OCI-LY3 (cell line): ENCODE results near the gene MCC.

Experiments used
- H2AFZ ChIP-seq: fragments of 200-600, 300-600 bp; shearing (Covaris generic); 2 replicates; pipeline ENCODE4 v1.6.0; 2014; ENCODE audit warnings: antibody characterized with exemption, low read depth, low read length
- H3K27ac ChIP-seq: fragments of 200-600, 300-600 bp; sonication (generic); 2 replicates; pipeline ENCODE4 v1.5.1; 2014; ENCODE audit warnings: mild to moderate bottlenecking, low read length, moderate library complexity, mixed read lengths
- H3K27me3 ChIP-seq: fragments of 200-600, 300-600 bp; sonication (generic); 2 replicates; pipeline ENCODE4 v1.6.1; 2014; ENCODE audit warnings: low read depth, low read length, mixed read lengths
- H3K36me3 ChIP-seq: fragments of 200-600, 300-600 bp; sonication (generic); replicated peaks from 2 replicates; pipeline ENCODE3; 2014; ENCODE audit warnings: low read depth, low read length, mixed read lengths
- H3K4me1 ChIP-seq: fragments of 300-600, 200-600 bp; sonication (generic); 2 replicates; pipeline ENCODE4 v1.6.1; 2014; ENCODE audit warnings: low read length, mixed read lengths
- H3K4me2 ChIP-seq: fragments of 200-600, 300-600 bp; sonication (generic); 2 replicates; pipeline ENCODE4 v1.6.1; 2014; ENCODE audit warnings: low read length, mixed read lengths
- H3K4me3 ChIP-seq: fragments of 300-600, 200-600 bp; sonication (generic); 2 replicates; pipeline ENCODE4 v1.5.1; 2014; ENCODE audit warnings: antibody characterized with exemption, mild to moderate bottlenecking, low read length, moderate library complexity
- H3K79me2 ChIP-seq: fragments of 300-600, 200-600 bp; shearing (Covaris generic); 2 replicates; pipeline ENCODE4 v1.6.1; 2014; ENCODE audit warnings: mild to moderate bottlenecking, low read length, mixed read lengths
- H3K9ac ChIP-seq: fragments of 300-600, 200-600 bp; shearing (Covaris generic); 2 replicates; pipeline ENCODE4 v1.6.0; 2014; ENCODE audit warnings: mild to moderate bottlenecking, low read length, moderate library complexity
- H3K9me3 ChIP-seq: fragments of 200-600, 300-600 bp; shearing (Covaris generic); 2 replicates; pipeline ENCODE4 v1.6.1; 2014; ENCODE audit warnings: low read length, mixed read lengths; ENCODE audit not compliant: insufficient read depth
- H4K20me1 ChIP-seq: fragments of 200-600, 300-600 bp; sonication (generic); 2 replicates; pipeline ENCODE4 v1.6.1; 2016; ENCODE audit warnings: low read length, mixed read lengths; ENCODE audit not compliant: insufficient read depth
- EZH2phosphoT487 ChIP-seq: fragments of 200-600 bp; shearing (Covaris generic); IDR thresholded peaks from 2 replicates; pipeline ENCODE4 v1.6.1; 2018; ENCODE audit warnings: antibody characterized with exemption, mixed run types, low read depth
- TF ChIP-seq, protein P1 (sequence below): fragments of 200-600, 300-600 bp; sonication (generic); IDR thresholded peaks from 2 replicates; pipeline ENCODE4 v1.5.1; 2014; ENCODE audit warnings: antibody characterized with exemption, low read length, low read depth

MCC gene

DNA sequence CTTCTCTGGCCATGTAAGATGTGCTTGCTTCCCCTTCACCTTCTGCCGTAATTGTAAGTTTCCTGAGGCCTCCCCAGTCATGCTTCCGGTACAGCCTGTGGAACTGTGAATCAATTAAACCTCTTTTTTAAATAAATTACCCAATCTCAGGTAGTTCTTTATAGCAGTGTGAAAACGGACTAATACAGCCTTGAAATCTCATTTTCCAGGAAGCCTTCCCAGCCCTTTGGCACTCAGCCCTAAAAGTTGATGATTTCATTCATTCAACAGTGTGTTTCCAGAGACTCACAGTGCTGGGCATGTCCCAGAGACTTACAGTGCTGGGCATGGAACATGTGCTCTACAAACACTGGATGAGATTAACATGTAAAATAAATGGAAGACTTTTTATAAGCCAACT is 375.8 kb downstream of the MCC start:
- Histone ChIP-seq H3K4me2 (no peak overlapping the region), H3K27ac (no peak overlapping the region), H3K27me3 (no peaks in the 10 kb centered on the region), H3K4me1 (no peaks in the 10 kb centered on the region), H3K36me3 (no peaks in the 10 kb centered on the region), H3K79me2 (no peaks in the 10 kb centered on the region), H2AFZ (no peak overlapping the region), H3K4me3 (no peak overlapping the region), H3K9ac (no peak overlapping the region), H3K9me3 (no peaks in the 10 kb centered on the region), H4K20me1 (no peaks in the 10 kb centered on the region)
- TF ChIP-seq, protein P1, sequence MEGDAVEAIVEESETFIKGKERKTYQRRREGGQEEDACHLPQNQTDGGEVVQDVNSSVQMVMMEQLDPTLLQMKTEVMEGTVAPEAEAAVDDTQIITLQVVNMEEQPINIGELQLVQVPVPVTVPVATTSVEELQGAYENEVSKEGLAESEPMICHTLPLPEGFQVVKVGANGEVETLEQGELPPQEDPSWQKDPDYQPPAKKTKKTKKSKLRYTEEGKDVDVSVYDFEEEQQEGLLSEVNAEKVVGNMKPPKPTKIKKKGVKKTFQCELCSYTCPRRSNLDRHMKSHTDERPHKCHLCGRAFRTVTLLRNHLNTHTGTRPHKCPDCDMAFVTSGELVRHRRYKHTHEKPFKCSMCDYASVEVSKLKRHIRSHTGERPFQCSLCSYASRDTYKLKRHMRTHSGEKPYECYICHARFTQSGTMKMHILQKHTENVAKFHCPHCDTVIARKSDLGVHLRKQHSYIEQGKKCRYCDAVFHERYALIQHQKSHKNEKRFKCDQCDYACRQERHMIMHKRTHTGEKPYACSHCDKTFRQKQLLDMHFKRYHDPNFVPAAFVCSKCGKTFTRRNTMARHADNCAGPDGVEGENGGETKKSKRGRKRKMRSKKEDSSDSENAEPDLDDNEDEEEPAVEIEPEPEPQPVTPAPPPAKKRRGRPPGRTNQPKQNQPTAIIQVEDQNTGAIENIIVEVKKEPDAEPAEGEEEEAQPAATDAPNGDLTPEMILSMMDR, result no peak
- TF ChIP-seq EZH2phosphoT487, result no peak

DNA sequence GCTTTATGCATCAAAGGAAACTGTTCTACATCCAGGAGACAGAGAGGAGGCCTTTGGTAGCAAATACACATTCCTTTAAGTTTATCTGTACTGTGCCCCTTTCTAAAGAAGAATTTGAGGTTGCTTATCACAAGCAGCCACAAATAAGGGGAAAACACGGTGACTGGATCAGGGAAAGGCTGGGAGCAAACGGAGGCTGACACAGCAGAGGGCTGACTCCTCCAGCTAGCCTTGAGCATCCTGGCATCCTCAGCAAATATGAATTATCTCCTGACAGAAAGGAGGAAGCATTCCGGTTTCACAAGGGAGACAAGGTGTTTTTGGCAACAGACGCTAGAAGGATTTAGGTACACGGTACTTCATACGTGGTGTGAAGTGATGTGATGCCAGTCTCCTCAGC is 378.1 kb downstream of the MCC start:
- Histone ChIP-seq H3K4me3 (no peak overlapping the region), H4K20me1 (no peaks in the 10 kb centered on the region), H3K27ac (no peak overlapping the region), H3K4me2 (no peak overlapping the region), H3K9me3 (no peaks in the 10 kb centered on the region), H3K4me1 (no peaks in the 10 kb centered on the region), H2AFZ (no peak overlapping the region), H3K36me3 (no peaks in the 10 kb centered on the region), H3K27me3 (no peaks in the 10 kb centered on the region), H3K79me2 (no peaks in the 10 kb centered on the region), H3K9ac (no peak overlapping the region)
- no peak for TF ChIP-seq EZH2phosphoT487
- TF ChIP-seq, protein P1, result no peak

DNA sequence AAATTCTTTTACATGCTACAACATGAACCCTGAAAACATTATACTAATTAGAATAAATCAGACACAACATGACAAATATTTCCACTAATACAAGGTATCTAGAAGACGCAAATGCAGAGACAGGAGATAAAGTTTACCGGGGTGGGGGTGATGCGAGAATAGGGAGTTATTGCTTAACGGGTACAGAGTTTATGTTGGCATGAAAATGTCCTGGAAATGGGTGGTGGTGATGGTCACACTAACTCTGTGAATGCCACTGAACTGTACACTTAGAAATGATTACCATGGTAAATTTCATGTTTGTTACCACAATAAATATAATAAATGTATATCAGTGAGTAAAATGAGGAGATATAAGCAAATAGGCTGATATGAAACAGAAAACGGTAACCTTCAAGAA is 378.9 kb downstream of the MCC start:
- no peaks in the 10 kb centered on the region for H3K9me3 ChIP-seq
- no peak for TF ChIP-seq EZH2phosphoT487
- TF ChIP-seq, protein P1, result no peak
- H3K4me1 ChIP-seq, result no peaks in the 10 kb centered on the region
- no peaks in the 10 kb centered on the region for H3K79me2 ChIP-seq
- H3K27me3 ChIP-seq, result no peaks in the 10 kb centered on the region
- H3K4me3 ChIP-seq, result no peak overlapping the region
- no peak overlapping the region for H3K27ac ChIP-seq
- H3K36me3 ChIP-seq, result no peaks in the 10 kb centered on the region
- H4K20me1 ChIP-seq, result no peaks in the 10 kb centered on the region
- no peak overlapping the region for H3K9ac ChIP-seq
- H2AFZ ChIP-seq, result no peak overlapping the region
- no peak overlapping the region for H3K4me2 ChIP-seq

DNA sequence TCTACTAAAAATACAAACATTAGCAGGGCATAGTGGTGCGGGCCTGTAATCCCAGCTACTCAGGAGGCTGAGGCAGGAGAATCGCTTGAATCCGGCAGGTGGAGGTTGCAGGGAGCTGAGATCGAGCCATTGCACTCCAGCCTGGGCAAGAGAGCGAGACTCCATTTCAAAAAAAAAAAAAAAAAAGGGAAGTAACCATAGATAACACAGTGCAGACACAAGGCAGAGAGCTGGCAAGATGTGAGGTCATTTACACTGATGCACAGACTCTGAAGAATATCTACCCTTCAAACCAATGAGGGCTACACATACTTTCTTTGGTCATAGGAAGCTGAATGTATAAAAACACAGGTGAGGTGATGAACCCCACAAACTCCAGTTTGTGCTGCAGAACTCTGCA is 379.8 kb downstream of the MCC start:
- Histone ChIP-seq H3K4me2 (no peak overlapping the region), H3K79me2 (no peaks in the 10 kb centered on the region), H3K9ac (no peak overlapping the region), H3K27ac (no peak overlapping the region), H2AFZ (no peak overlapping the region), H4K20me1 (no peaks in the 10 kb centered on the region), H3K4me3 (no peak overlapping the region), H3K9me3 (no peaks in the 10 kb centered on the region), H3K36me3 (no peaks in the 10 kb centered on the region), H3K27me3 (no peaks in the 10 kb centered on the region), H3K4me1 (no peaks in the 10 kb centered on the region)
- TF ChIP-seq, protein P1, result no peak
- no peak for TF ChIP-seq EZH2phosphoT487
